ENCODE data around the gene RNPEP. TPM values are rescaled to one million over a fixed set of nuclear protein-coding genes. Genes with fewer than 3 reads are reported as not detected.
"Not testable (repeated sequence)": the region's sequence is repeated elsewhere in the genome, so short reads cannot be mapped to it uniquely, and the experiment has no call there.

RNPEP gene, protein sequence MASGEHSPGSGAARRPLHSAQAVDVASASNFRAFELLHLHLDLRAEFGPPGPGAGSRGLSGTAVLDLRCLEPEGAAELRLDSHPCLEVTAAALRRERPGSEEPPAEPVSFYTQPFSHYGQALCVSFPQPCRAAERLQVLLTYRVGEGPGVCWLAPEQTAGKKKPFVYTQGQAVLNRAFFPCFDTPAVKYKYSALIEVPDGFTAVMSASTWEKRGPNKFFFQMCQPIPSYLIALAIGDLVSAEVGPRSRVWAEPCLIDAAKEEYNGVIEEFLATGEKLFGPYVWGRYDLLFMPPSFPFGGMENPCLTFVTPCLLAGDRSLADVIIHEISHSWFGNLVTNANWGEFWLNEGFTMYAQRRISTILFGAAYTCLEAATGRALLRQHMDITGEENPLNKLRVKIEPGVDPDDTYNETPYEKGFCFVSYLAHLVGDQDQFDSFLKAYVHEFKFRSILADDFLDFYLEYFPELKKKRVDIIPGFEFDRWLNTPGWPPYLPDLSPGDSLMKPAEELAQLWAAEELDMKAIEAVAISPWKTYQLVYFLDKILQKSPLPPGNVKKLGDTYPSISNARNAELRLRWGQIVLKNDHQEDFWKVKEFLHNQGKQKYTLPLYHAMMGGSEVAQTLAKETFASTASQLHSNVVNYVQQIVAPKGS
- 10 to 100 TPM; 62.5 to 69.6 (median 63.3) TPM for polyA plus RNA-seq (ENCODE audit: insufficient read length in 3 of 3)
- long read RNA-seq, donor 1, transcript RNPEP-201 (11 exons, 2,427 nt), result major isoform, 11 of 12 reads
- long read RNA-seq, donor 1, partial matches to known transcripts, result 0 of 12 reads
- long read RNA-seq, donor 1, other reads (novel, unspliced or antisense), result 0 of 12 reads
- long read RNA-seq, donor 2, transcript RNPEP-201 (11 exons, 2,427 nt), result major isoform, 13 of 13 reads
- long read RNA-seq, donor 2, partial matches to known transcripts, result 0 of 13 reads
- long read RNA-seq, donor 2, other reads (novel, unspliced or antisense), result 0 of 13 reads
- long read RNA-seq, donor 3, transcript RNPEP-201 (11 exons, 2,427 nt), result major isoform, 16 of 16 reads
- long read RNA-seq, donor 3, partial matches to known transcripts, result 0 of 16 reads
- long read RNA-seq, donor 3, other reads (novel, unspliced or antisense), result 0 of 16 reads
- long read RNA-seq, donor 4, transcript RNPEP-201 (11 exons, 2,427 nt), result major isoform, 9 of 16 reads
- long read RNA-seq, donor 4, partial matches to known transcripts, result 6 of 16 reads
- long read RNA-seq, donor 4, other reads (novel, unspliced or antisense), result 0 of 16 reads
- long read RNA-seq, donor 5, result 0 reads
- long read RNA-seq, donor 6, transcript RNPEP-201 (11 exons, 2,427 nt), result major isoform, 19 of 33 reads
- long read RNA-seq, donor 6, partial matches to known transcripts, result 14 of 33 reads
- long read RNA-seq, donor 6, other reads (novel, unspliced or antisense), result 0 of 33 reads
- long read RNA-seq, donor 7, transcript RNPEP-201 (11 exons, 2,427 nt), result major isoform, 14 of 25 reads
- long read RNA-seq, donor 7, partial matches to known transcripts, result 10 of 25 reads
- long read RNA-seq, donor 7, other reads (novel, unspliced or antisense), result 0 of 25 reads
- long read RNA-seq, donor 8, transcript RNPEP-201 (11 exons, 2,427 nt), result major isoform, 17 of 17 reads
- long read RNA-seq, donor 8, partial matches to known transcripts, result 0 of 17 reads
- long read RNA-seq, donor 8, other reads (novel, unspliced or antisense), result 0 of 17 reads
- long read RNA-seq, donor 9, transcript RNPEP-201 (11 exons, 2,427 nt), result major isoform, 11 of 12 reads
- long read RNA-seq, donor 9, partial matches to known transcripts, result 0 of 12 reads
- long read RNA-seq, donor 9, other reads (novel, unspliced or antisense), result 0 of 12 reads
- long read RNA-seq, donor 10, transcript RNPEP-201 (11 exons, 2,427 nt), result major isoform, 14 of 30 reads
- long read RNA-seq, donor 10, partial matches to known transcripts, result 16 of 30 reads
- long read RNA-seq, donor 10, other reads (novel, unspliced or antisense), result 0 of 30 reads
- long read RNA-seq, donor 11, transcript RNPEP-201 (11 exons, 2,427 nt), result major isoform, 5 of 10 reads
- long read RNA-seq, donor 11, partial matches to known transcripts, result 5 of 10 reads
- long read RNA-seq, donor 11, other reads (novel, unspliced or antisense), result 0 of 10 reads
- long read RNA-seq, donor 12, transcript RNPEP-201 (11 exons, 2,427 nt), result major isoform, 8 of 8 reads
- long read RNA-seq, donor 12, partial matches to known transcripts, result 0 of 8 reads
- long read RNA-seq, donor 12, other reads (novel, unspliced or antisense), result 0 of 8 reads
- long read RNA-seq, donor 13, transcript RNPEP-201 (11 exons, 2,427 nt), result major isoform, 13 of 13 reads
- long read RNA-seq, donor 13, partial matches to known transcripts, result 0 of 13 reads
- long read RNA-seq, donor 13, other reads (novel, unspliced or antisense), result 0 of 13 reads
- long read RNA-seq, donor 14, transcript RNPEP-201 (11 exons, 2,427 nt), result major isoform, 10 of 10 reads
- long read RNA-seq, donor 14, partial matches to known transcripts, result 0 of 10 reads
- long read RNA-seq, donor 14, other reads (novel, unspliced or antisense), result 0 of 10 reads
- long read RNA-seq, donor 15, transcript RNPEP-201 (11 exons, 2,427 nt), result major isoform, 7 of 7 reads
- long read RNA-seq, donor 15, partial matches to known transcripts, result 0 of 7 reads
- long read RNA-seq, donor 15, other reads (novel, unspliced or antisense), result 0 of 7 reads
- long read RNA-seq, donor 16, transcript RNPEP-201 (11 exons, 2,427 nt), result major isoform, 43 of 64 reads
- long read RNA-seq, donor 16, partial matches to known transcripts, result 20 of 64 reads
- long read RNA-seq, donor 16, other reads (novel, unspliced or antisense), result 0 of 64 reads

DNA sequence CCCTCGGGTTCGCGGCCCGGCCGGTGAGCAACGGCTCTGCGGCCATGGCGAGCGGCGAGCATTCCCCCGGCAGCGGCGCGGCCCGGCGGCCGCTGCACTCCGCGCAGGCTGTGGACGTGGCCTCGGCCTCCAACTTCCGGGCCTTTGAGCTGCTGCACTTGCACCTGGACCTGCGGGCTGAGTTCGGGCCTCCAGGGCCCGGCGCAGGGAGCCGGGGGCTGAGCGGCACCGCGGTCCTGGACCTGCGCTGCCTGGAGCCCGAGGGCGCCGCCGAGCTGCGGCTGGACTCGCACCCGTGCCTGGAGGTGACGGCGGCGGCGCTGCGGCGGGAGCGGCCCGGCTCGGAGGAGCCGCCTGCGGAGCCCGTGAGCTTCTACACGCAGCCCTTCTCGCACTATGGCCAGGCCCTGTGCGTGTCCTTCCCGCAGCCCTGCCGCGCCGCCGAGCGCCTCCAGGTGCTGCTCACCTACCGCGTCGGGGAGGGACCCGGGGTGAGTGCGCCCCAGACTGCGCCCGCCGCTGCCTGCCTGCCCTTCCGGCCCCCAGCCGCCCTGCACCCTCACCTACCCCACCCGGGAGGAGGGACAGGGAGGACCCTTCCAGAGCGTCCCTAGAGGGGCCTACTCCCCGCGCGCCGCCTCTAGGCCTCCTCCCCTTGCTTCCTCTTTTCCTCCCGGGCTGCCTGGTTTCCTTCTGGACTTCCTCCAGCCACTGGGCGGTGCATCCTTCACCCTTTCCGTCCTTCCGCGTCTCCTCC, at the start of gene RNPEP:
Gene RNPEP, plus strand, starts transcription at position 26 of the 757 bp plus-strand sequence. Its CDS starts 19 bp downstream, at position 45.
- peak in 8 of 11 donors; percentile 37 to 71 (median 60) for DNase-seq (ENCODE audit: extremely low read depth in 1 of 11, low read depth in 9 of 11, low spot score in 4 of 11)

DNA sequence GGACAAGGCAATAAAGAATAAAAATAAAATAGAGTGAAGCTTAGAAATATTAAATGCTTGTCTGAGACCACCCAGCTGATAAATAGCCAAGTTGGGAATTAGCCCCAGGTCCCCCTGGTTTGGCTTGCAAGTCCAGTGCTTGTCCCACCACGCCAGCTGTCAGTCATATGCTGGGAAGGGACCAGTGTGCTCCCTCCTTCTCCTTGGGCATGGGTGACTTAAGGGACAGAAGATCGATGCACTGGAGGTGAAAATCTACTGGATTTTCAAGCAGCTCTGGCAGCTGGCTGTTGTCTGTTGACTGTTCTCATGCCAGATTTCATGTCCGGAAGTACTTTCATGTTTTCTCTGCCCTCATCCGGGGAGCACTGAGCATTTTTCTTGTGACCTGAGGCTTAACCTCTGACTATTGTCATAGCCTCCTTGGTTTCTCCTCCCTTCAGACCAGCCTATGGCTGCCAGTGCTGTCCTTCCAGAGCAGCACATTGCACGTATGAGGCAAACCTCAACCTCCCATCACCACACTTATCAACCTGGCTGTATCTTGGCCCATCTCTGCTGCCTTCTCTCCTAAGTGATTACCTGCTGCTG, 48.5 kb upstream of the RNPEP start:
- DNase-seq (ENCODE audit: extremely low read depth in 1 of 11, low read depth in 9 of 11, low spot score in 4 of 11), result no peak

DNA sequence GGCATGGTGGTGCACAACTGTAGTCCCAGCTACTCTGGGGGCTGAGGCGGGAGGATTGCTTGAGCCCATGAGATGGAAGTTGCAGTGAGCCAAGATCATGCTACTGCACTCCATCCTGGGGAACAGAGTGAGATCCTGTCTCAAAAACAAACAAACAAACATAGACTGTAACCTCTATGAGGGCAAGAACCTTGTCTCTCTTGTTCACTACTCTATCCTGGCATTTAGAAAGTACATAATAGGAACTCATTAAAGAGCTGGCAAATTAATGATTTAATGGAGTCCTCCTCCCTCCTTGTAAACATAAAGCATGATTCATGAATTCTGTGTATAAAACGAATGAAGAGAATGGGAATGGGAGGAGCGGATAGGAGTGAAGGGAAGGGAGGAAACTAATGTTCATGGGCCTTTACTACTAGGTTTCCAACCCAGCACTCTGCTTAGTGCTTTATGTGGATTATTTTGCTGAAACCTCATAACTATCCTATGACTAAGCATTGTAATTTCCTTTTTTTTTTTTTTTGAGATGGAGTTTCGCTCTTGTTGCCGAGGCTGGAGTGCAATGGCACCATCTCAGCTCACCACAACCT, 44.7 kb upstream of the RNPEP start:
- DNase-seq (ENCODE audit: extremely low read depth in 1 of 11, low read depth in 9 of 11, low spot score in 4 of 11), result no peak

DNA sequence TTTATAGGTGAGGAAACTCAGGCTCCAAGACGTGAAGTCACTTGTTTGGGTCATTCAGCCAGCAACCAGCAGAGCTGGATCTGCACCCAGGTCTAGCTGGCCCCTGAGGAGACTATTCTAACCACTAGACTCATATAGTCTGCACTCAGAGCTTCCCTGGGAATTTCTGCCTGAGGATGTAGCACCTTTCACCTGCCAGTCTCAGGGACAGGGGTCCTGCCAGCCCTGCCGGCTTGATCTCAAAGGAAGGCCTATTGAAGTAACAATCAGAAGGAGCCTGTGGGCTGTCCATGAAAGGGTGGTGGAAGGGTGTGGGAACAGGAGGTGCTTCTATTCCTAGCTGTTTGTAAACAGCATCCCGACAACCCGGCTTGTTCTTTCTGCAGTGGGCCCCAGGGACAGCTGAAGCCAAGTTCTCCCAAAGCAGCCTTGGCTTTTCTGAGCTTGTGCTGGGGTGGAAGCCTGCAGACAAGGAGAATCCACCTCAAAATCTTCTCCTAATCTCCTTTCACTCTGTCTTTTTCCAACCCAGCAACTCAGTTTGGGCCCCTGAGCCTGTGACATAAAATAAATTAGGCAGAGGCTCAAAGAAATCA, 43.9 kb upstream of the RNPEP start:
- DNase-seq (ENCODE audit: extremely low read depth in 1 of 11, low read depth in 9 of 11, low spot score in 4 of 11), result no peak

DNA sequence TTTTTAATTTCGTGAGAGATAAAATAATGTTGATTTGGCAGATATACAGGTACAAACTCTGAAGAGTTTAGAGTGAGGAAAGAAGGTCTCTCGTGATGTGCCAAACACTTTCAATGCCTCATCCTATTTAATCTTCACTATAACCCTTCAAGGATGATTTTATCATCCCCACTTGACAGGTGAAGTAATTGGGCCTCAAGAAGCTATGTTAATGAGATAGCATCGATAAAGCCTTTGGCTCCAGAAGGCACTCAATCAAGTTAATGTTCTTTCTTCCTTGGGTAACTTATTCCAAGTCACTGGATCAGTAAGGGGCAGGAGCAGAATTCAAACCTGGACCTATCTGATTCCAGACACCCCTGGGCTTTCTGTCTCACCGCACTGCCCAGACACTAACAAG, 43.3 kb upstream of the RNPEP start:
- DNase-seq (ENCODE audit: extremely low read depth in 1 of 11, low read depth in 9 of 11, low spot score in 4 of 11), result no peak

DNA sequence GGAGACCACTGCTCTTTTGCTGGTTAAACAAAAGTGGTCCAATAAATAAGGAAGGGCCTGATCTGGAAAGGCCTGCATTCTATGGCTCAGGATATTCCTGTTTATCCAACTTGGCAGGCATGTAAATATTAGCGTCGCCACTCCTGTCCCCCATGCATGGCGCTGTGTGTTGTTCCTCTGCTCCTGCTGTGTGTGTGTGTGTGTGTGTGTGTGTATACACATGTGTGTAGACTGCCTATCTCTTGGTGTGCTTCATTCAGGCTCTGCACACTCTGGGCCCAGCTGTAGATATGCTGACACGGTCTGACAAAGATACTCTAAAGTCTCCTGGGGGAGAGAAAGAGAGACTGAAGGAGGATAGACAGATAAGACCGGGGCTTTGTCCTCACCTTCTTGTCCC, 42.9 kb upstream of the RNPEP start:
- DNase-seq (ENCODE audit: extremely low read depth in 1 of 11, low read depth in 9 of 11, low spot score in 4 of 11), result no peak

DNA sequence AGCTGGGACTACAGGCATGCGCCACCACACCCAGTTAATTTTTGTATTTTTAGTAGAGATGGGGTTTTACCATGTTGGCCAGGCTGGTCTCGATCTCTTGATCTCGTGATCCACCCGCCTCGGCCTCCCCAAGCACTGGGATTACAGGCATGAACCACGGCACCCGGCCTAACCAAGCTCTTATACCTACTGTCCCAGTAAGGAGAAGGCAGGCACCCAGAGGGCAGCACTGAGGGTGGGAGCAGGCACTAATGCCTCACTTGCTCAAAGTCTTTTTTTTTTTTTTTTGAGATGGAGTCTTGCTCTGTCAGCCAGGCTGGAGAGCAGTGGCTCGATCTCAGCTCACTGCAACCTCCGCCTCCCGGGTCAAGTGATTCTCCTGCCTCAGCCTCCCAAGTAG, 42.1 kb upstream of the RNPEP start:
- DNase-seq (ENCODE audit: extremely low read depth in 1 of 11, low read depth in 9 of 11, low spot score in 4 of 11), result not testable (repeated sequence)

DNA sequence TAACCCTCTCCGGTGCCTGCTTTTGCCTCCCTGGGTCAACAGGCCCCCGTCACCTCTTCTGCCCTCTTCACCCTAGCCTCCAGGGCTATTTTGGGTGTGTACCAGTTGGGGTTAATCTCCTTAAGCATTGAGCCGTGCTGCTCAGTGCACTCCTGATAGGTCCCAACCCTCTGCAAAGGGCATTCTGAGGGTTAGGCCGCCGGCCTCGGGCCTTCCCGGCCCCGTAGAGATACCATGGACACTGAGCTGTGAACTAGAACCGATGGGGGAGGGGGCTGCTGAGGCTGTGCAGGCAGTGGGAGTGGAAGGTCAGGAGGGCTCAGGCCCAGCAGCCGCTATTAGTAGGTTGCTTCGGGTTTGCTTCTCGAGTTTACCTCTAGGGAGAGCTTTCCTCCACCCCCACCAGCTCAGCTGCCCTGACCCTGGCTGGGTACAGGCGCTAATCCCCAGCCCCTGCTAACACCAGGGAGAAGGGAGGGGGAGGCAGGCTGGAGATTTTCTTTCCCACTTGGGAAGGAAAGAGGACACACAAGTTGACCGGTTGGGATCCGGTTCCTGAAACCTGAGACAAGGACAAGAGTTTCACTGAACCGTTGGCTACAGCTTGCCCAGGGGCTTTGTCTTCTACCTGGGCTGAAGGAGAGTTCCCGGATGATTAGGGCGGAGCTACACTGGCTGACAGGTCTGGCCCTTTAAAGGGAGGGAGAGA, 40.9 kb upstream of the RNPEP start:
- peak in 5 of 11 donors; percentile 50 to 71 (median 65) for DNase-seq (ENCODE audit: extremely low read depth in 1 of 11, low read depth in 9 of 11, low spot score in 4 of 11)

DNA sequence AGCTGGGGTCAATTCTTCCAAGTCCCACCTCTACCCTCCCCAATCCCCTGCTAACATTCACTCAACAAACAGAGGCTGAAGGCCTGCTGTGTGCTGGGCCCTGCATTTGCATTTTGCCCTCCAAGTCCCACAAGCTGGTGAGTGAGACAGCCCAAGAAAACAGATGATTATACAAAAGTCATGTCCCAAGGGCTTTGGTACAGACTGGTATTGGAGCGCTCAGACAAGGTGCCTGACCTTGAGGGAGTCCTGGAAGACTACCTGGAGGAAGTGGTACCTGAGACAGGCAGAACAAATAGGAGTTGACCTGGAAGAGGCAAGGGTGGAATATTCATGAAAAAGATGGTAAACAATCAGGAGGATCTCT, 40.3 kb upstream of the RNPEP start:
- DNase-seq (ENCODE audit: extremely low read depth in 1 of 11, low read depth in 9 of 11, low spot score in 4 of 11), result no peak

DNA sequence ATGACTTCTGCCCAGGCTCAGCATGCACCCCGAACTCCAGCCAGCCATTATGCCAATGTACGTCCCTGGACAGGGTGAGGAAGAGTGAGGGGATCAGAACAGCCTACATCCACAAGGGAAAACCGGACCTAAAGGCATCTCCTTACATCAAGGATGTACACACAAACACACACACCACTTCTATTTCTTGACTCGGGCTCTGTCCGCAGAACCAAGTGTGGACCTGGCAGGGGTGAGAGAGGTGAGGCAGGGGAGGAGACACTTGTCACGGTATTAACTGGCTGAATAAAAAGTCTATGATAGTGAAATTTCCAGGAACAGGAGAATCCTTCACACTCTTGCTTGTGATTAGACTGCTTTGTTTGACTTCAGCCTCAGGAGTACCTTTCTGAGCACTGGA, 38.4 kb upstream of the RNPEP start:
- no peak for DNase-seq (ENCODE audit: extremely low read depth in 1 of 11, low read depth in 9 of 11, low spot score in 4 of 11)

DNA sequence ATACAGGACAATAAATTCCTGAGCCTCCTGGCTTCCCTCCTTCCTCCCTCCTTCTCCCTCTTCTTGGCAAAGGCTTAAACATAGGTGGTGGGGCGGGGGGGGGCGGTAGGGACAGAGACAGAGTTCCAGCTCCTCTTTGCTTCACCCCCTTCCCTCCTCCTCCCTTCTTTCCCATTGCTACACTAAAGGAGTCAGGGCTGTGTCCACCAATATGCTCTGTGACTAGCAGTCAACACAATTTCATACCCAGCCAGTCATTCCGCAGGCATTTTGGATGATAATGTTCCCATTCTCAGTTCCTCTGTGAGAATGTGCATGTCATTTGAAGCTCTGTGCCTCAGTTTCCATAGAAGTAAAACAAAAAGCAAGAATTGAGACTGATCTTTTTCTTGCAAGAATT, 37.8 kb upstream of the RNPEP start:
- no peak for DNase-seq (ENCODE audit: extremely low read depth in 1 of 11, low read depth in 9 of 11, low spot score in 4 of 11)

DNA sequence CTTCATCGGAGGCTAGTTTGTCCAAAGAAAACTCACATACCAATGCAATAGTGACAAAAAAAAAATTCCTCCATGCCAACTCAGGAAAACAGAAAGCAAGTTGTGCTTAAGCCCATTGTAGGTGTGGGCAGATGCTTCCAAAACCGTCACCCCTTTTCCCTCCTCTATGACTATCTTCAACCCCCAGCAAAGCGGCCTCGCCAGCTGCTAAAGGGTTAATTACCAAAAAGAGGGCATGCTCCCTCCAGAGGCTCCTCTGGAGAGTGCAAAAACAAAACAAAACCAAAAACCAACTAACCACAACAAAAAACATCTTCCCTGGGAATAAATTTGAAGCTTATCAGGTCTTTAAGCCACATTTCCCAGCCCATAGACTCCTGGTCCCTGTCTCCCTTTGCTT, 37.3 kb upstream of the RNPEP start:
- DNase-seq (ENCODE audit: extremely low read depth in 1 of 11, low read depth in 9 of 11, low spot score in 4 of 11), result no peak

DNA sequence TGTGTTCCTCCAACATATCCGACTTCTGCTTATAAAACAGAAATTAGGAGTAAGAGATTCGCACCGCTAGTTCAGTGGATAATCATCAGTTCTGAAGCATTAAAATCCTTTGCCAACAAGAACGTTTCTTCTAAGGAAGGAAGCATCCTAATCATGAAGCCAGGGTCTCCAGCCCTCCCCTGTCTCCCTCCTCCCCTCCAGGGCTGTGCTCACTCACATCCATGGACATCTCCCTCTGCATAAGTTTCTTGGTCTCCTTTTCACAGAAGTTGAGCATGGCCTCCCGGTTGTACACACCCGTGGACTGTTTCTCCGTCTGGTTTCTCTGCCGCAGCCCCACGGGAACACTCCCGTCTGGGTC, 36.6 kb upstream of the RNPEP start:
- no peak for DNase-seq (ENCODE audit: extremely low read depth in 1 of 11, low read depth in 9 of 11, low spot score in 4 of 11)
